ENCODE data around the gene ARMH2.

DNA sequence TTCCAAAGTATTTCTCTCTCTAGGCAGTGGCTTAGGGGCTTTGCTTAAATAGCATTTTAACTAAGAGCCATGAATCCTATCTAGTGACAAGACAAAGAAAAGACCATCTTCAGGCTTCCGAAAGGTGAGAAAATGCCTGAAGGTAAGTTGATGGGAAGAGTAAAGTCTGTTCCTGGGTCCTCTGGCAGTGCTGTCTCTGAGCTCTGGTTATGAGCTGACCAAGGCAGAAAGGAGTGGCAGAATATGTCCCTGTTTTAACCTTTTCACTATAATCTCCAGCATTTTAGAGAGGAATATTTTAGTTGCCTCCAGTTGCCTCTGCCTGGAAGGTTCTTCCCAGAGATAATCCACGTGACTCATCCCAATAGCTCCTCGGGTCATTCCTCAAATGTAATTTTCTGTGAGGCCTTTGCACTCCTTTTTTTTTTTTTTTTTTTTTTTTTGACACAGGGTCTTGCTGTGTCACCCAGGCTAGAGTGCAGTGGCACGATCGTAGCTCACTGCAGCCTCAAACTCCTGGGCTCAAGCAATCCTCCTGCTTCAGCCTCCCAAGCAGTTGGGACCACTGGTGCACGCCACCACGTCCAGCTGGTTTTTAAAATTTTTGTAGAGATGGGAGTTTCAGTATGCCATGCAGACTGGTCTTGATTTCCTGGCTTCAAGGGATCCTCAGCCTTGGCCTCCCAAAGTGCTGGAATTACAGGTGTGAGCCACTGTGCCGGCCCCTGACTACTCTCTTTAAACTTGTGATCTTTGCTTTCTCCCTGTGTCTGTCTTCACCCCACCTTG is 3.7 kb upstream of the ARMH2 start:
- TF ChIP-seq, protein P1, sequence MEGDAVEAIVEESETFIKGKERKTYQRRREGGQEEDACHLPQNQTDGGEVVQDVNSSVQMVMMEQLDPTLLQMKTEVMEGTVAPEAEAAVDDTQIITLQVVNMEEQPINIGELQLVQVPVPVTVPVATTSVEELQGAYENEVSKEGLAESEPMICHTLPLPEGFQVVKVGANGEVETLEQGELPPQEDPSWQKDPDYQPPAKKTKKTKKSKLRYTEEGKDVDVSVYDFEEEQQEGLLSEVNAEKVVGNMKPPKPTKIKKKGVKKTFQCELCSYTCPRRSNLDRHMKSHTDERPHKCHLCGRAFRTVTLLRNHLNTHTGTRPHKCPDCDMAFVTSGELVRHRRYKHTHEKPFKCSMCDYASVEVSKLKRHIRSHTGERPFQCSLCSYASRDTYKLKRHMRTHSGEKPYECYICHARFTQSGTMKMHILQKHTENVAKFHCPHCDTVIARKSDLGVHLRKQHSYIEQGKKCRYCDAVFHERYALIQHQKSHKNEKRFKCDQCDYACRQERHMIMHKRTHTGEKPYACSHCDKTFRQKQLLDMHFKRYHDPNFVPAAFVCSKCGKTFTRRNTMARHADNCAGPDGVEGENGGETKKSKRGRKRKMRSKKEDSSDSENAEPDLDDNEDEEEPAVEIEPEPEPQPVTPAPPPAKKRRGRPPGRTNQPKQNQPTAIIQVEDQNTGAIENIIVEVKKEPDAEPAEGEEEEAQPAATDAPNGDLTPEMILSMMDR (IDR thresholded peaks at IDR 0.05; ENCODE audit: extremely low read depth in 1 of 2, insufficient read depth in 1 of 2, low read depth in 1 of 2, low read length in 2 of 2) = no peak
- TF ChIP-seq JUN (IDR thresholded peaks at IDR 0.05; ENCODE audit: borderline replicate concordance, insufficient read depth, insufficient read length, low read depth) (no peak), POLR2AphosphoS5 (IDR thresholded peaks at IDR 0.05; ENCODE audit: insufficient read depth, low read depth, low read length) (no peak), GATA2 (IDR thresholded peaks at IDR 0.05; ENCODE audit: insufficient read depth, insufficient read length, low read depth, low read length) (no peak), POLR2A (IDR thresholded peaks at IDR 0.05; ENCODE audit: low read depth, low read length) (no peak), EZH2 (IDR thresholded peaks at IDR 0.05; ENCODE audit: borderline replicate concordance, low read depth, low read length, severe bottlenecking) (no peak), MYC (IDR thresholded peaks at IDR 0.05; ENCODE audit: low read depth, low read length) (no peak), FOS (IDR thresholded peaks at IDR 0.05; ENCODE audit: borderline replicate concordance, insufficient read depth, low read length) (no peak)
- TF ChIP-seq, protein P2, sequence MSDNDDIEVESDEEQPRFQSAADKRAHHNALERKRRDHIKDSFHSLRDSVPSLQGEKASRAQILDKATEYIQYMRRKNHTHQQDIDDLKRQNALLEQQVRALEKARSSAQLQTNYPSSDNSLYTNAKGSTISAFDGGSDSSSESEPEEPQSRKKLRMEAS (IDR thresholded peaks at IDR 0.05; ENCODE audit: insufficient read depth, insufficient read length) = no peak
